Esophagus muscularis mucosa (tissue), 3 donors: ENCODE results near the gene YDJC.
"Not testable (repeated sequence)": the region's sequence is repeated elsewhere in the genome, so short reads cannot be mapped to it uniquely, and the experiment has no call there.

Experiments used
- CTCF ChIP-seq, 3 experiments: fragments of 200-600 bp in 2 of 3; fragments of 450-650 bp in 1 of 3; sonication (generic) in 2 of 3; IDR thresholded peaks; one replicate each; pipeline ENCODE4 v1.5.1; 2017 to 2019; ENCODE audit warnings: antibody characterized with exemption in 3 of 3, mild to moderate bottlenecking in 2 of 3, moderate library complexity in 1 of 3
- POLR2A ChIP-seq: fragments of 450-650 bp; IDR thresholded peaks from one replicate; pipeline ENCODE4 v1.6.1; 2017; ENCODE audit warnings: antibody characterized with exemption, moderate library complexity, mild to moderate bottlenecking, low read depth

- TF ChIP-seq CTCF (IDR thresholded peaks at IDR 0.05); POLR2A: not testable (repeated sequence)
These were observed 12.5 kb downstream of the YDJC start for GRCh38 chr22:21617337-21617736.
